ENCODE data around the gene MTMR4. TPM values are rescaled to one million over a fixed set of nuclear protein-coding genes. Genes with fewer than 3 reads are reported as not detected.

MTMR4 gene
- total RNA-seq, 1 experiment from 2014 or later: 67.2 TPM

DNA sequence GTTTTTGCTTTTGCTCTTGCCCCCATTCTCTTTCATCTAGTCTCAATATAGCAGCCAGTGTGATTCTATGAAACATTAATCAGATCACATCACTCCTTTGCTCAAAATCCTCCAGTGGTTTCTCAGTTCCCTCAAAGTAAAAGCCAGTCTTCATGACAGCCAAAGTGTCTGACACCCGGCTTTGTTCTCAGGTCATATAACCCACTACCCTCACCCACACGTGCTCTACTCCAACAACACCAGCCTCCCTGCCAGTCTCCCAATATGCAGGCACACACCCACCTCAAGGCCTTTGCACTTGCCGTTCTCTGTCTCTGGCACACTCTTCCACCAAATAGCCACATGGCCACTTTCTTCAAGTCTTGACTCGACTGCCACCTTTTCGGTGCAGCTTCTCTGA is 4.4 kb downstream of the MTMR4 start (continued):
- TF ChIP-seq EGR1 (IDR thresholded peaks at IDR 0.05; ENCODE audit: low read depth): no peak
- TF ChIP-seq, protein P1, sequence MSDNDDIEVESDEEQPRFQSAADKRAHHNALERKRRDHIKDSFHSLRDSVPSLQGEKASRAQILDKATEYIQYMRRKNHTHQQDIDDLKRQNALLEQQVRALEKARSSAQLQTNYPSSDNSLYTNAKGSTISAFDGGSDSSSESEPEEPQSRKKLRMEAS (IDR thresholded peaks at IDR 0.05): no peak

DNA sequence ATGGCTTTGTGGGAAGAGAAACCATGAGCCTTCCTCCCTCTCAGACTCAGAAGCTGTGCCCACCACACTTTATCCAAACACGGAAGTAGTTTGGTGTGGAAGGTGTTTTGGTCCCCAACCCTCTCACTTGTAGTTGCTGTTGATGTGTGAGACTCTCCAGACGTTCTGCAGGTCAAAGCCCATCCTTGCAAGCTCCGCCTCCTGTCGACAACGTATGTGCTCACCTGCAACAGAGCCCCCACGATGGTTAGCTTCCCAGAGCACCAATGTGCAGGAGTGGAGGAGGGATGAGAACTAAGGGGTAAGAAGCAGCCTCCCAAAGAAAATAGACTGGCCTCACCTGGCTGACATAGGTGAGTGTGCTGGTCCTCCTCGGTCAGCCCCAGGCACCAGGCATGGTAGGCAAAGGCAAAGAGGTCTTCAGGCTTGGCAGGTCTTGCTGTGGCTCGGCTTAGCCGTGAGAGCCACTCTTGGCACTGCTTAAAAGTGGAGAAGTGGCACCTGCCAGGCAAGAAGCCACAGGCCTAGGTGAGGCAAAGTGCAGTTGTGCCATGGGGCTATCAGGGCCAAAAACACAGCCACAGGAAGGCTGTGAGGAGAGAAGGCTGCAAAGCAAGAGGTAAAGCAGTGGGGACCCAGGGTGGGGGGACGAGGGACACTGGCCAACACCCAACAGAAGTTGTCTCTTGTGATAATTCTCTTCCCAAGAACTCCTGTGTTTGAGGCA is 5.9 kb downstream of the MTMR4 start:
- BruUV-seq (replicated peaks): no TSS peak
- Histone ChIP-seq H3K79me2 (ENCODE audit: insufficient read depth, low read length) (peaks cover 14% of the 10 kb centered on the region; the same call in 1 of the 2 replicates), H4K20me1 (ENCODE audit: insufficient read depth) (no peaks in the 10 kb centered on the region), H3K4me1 (ENCODE audit: control insufficient read depth in 1 of 2, insufficient read depth in 2 of 2, low read length in 2 of 2) (peaks cover 5 to 7% of the 10 kb centered on the region in 2 experiments), H3K9me3 (ENCODE audit: control insufficient read depth in 1 of 2, insufficient read depth in 1 of 2, low read depth in 1 of 2, low read length in 2 of 2) (no peaks in the 10 kb centered on the region), H3K4me3 (replicated peaks in 1 of 2; ENCODE audit: low read depth in 1 of 2, low read length in 2 of 2) (no peak overlapping the region), H2AFZ (ENCODE audit: low read depth, low read length, poor library complexity, severe bottlenecking) (no peak overlapping the region), H3K4me2 (ENCODE audit: low read length) (no peak overlapping the region), H3K36me3 (ENCODE audit: control insufficient read depth in 1 of 2, insufficient read depth in 2 of 2, low read length in 2 of 2) (peaks cover 59 to 66% of the 10 kb centered on the region in 2 experiments), H3K27ac (ENCODE audit: low read depth, low read length) (no peak overlapping the region), H3K9ac (ENCODE audit: low read length) (no peak overlapping the region), H3K9me2 (ENCODE audit: insufficient read depth) (no peaks in the 10 kb centered on the region), H3K27me3 (ENCODE audit: insufficient read depth, low read length) (no peaks in the 10 kb centered on the region)
- no peak for TF ChIP-seq POLR2A (IDR thresholded peaks at IDR 0.05; ENCODE audit: borderline replicate concordance, extremely low read depth, insufficient read depth, insufficient read length)
- no peak for TF ChIP-seq SIN3A (IDR thresholded peaks at IDR 0.05; ENCODE audit: low read depth)
- ATAC-seq: no peak
- POLR2A ChIA-PET: no interaction called here
- intact Hi-C loops (cut with micrococcal nuclease): no loop called here
- RAD21 ChIA-PET (ENCODE audit: low non-redundant PET in 1 of 2, low total read pairs in 2 of 2, uncharacterized antibody in 2 of 2, unreplicated experiment in 2 of 2): no interaction called here
- CTCF ChIA-PET: no interaction called here
- DNase-seq (ENCODE audit: low read depth, low spot score): no peak

DNA sequence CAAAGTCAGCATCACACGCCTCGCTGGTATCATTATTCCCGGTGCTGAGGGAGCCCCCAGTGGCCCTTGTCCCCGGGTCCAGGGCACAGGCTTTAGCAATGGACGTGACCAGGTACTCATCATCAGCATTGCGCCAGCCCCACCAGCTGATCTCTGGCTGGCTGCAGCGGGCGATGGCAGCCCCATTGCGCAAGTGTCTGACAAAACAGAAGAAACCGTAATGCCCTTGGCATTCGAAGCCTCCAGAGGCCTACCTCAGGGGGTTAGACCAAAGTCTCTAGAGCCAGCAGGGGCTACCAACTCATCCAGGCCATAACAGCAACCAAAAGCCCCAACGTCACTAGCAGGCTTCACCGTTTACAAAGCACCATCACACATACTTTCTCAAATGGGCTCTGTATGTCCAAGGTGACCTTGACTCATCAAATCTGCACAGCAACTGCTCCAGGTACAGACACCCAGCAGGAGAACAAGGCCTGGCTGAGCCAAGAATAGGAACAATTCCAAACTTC is 7.3 kb downstream of the MTMR4 start:
- Histone ChIP-seq H2AFZ (ENCODE audit: low read depth, low read length, poor library complexity, severe bottlenecking) (no peak overlapping the region), H3K4me1 (ENCODE audit: control insufficient read depth in 1 of 2, insufficient read depth in 2 of 2, low read length in 2 of 2) (no peaks in the 10 kb centered on the region), H4K20me1 (ENCODE audit: insufficient read depth) (no peaks in the 10 kb centered on the region), H3K79me2 (ENCODE audit: insufficient read depth, low read length) (0 out of 2 replicates have a peak, but pooled peaks cover under 1% of the 10 kb centered on the region), H3K4me3 (replicated peaks in 1 of 2; ENCODE audit: low read depth in 1 of 2, low read length in 2 of 2) (no peak overlapping the region), H3K9me3 (ENCODE audit: control insufficient read depth in 1 of 2, insufficient read depth in 1 of 2, low read depth in 1 of 2, low read length in 2 of 2) (no peaks in the 10 kb centered on the region), H3K9ac (ENCODE audit: low read length) (no peak overlapping the region), H3K9me2 (ENCODE audit: insufficient read depth) (no peaks in the 10 kb centered on the region), H3K27ac (ENCODE audit: low read depth, low read length) (no peak overlapping the region), H3K27me3 (ENCODE audit: insufficient read depth, low read length) (no peaks in the 10 kb centered on the region), H3K36me3 (ENCODE audit: control insufficient read depth in 1 of 2, insufficient read depth in 2 of 2, low read length in 2 of 2) (peaks cover 66 to 75% of the 10 kb centered on the region in 2 experiments), H3K4me2 (ENCODE audit: low read length) (no peak overlapping the region)
- intact Hi-C loops (cut with micrococcal nuclease): no loop called here
- DNase-seq (ENCODE audit: low read depth, low spot score) (no peak), ATAC-seq (no peak)
- TF ChIP-seq JUND (IDR thresholded peaks at IDR 0.05) (no peak), SRF (IDR thresholded peaks at IDR 0.05; ENCODE audit: low read depth) (no peak), ZNF274 (IDR thresholded peaks at IDR 0.05; ENCODE audit: low read depth, low read length) (no peak)
- TF ChIP-seq, protein P2, sequence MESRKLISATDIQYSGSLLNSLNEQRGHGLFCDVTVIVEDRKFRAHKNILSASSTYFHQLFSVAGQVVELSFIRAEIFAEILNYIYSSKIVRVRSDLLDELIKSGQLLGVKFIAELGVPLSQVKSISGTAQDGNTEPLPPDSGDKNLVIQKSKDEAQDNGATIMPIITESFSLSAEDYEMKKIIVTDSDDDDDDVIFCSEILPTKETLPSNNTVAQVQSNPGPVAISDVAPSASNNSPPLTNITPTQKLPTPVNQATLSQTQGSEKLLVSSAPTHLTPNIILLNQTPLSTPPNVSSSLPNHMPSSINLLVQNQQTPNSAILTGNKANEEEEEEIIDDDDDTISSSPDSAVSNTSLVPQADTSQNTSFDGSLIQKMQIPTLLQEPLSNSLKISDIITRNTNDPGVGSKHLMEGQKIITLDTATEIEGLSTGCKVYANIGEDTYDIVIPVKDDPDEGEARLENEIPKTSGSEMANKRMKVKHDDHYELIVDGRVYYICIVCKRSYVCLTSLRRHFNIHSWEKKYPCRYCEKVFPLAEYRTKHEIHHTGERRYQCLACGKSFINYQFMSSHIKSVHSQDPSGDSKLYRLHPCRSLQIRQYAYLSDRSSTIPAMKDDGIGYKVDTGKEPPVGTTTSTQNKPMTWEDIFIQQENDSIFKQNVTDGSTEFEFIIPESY (IDR thresholded peaks at IDR 0.05; ENCODE audit: extremely low read depth, insufficient replicate concordance, low read length): no peak
- TF ChIP-seq, protein P3, sequence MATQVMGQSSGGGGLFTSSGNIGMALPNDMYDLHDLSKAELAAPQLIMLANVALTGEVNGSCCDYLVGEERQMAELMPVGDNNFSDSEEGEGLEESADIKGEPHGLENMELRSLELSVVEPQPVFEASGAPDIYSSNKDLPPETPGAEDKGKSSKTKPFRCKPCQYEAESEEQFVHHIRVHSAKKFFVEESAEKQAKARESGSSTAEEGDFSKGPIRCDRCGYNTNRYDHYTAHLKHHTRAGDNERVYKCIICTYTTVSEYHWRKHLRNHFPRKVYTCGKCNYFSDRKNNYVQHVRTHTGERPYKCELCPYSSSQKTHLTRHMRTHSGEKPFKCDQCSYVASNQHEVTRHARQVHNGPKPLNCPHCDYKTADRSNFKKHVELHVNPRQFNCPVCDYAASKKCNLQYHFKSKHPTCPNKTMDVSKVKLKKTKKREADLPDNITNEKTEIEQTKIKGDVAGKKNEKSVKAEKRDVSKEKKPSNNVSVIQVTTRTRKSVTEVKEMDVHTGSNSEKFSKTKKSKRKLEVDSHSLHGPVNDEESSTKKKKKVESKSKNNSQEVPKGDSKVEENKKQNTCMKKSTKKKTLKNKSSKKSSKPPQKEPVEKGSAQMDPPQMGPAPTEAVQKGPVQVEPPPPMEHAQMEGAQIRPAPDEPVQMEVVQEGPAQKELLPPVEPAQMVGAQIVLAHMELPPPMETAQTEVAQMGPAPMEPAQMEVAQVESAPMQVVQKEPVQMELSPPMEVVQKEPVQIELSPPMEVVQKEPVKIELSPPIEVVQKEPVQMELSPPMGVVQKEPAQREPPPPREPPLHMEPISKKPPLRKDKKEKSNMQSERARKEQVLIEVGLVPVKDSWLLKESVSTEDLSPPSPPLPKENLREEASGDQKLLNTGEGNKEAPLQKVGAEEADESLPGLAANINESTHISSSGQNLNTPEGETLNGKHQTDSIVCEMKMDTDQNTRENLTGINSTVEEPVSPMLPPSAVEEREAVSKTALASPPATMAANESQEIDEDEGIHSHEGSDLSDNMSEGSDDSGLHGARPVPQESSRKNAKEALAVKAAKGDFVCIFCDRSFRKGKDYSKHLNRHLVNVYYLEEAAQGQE (IDR thresholded peaks at IDR 0.05; ENCODE audit: low read depth): no peak
- POLR2A ChIA-PET: no interaction called here
- CTCF ChIA-PET: no interaction called here
- RAD21 ChIA-PET (ENCODE audit: low non-redundant PET in 1 of 2, low total read pairs in 2 of 2, uncharacterized antibody in 2 of 2, unreplicated experiment in 2 of 2): no interaction called here
- BruUV-seq (replicated peaks): no TSS peak
